HepG2 (cell line): ENCODE results near the gene ATP13A5. TPM values are rescaled to one million over a fixed set of nuclear protein-coding genes. Genes with fewer than 3 reads are reported as not detected.

ENCODE experiments used
- ATAC-seq: fragments of 200-7000 bp; cut with Tn5 transposase; 3 replicates; pipeline ENCODE4 v1.9.1; 2020; ENCODE audit warnings: mild to moderate bottlenecking, moderate library complexity
- BruUV-seq: library from RNA; stranded (reverse); fragments of 400-500 nt; replicated peaks from 2 replicates; lab custom pipeline; 2021; lab: Mats Ljungman, UMichigan
- CTCF ChIA-PET: fragments of 300-600 bp; formaldehyde crosslinking; extraction: SDS; loops from one replicate; lab custom pipeline; 2021; ENCODE audit warnings: low total read pairs, inconsistent platforms, low intra/inter-chr PET ratio; lab: Yijun Ruan, JAX
- POLR2A ChIA-PET: fragments of 350-600 bp; sonication (Branson Sonifier 250); formaldehyde crosslinking; loops from one replicate; lab custom pipeline; 2020; ENCODE audit warnings: antibody characterized with exemption, inconsistent platforms; lab: Yijun Ruan, JAX
- DNase-seq: peaks from one replicate; pipeline ENCODE4 v3.0.0-alpha.2; 2015; ENCODE audit warnings: low spot score
- FAIRE-seq: peaks from 3 replicates; lab custom pipeline; 2011; peaks lifted over from hg19 to GRCh38; lab: Jason Lieb, UNC
- H2AFZ ChIP-seq: one replicate; pipeline ENCODE4 v1.6.1; 2011; ENCODE audit warnings: low read length, inconsistent platforms
- H3K27ac ChIP-seq: fragments of 300-600 bp; 3 replicates; pipeline ENCODE4 v1.8.0; 2011; ENCODE audit warnings: mixed run types, mild to moderate bottlenecking, mixed read lengths, low read length, inconsistent platforms; ENCODE audit not compliant: insufficient read depth; ENCODE audit errors: extremely low read length
- H3K27me3 ChIP-seq, 2 experiments: fragments of 200-600 bp in 1 of 2; 2 replicates in 1 of 2; 3 replicates in 1 of 2; pipeline versions ENCODE4 v1.6.0 to v1.8.0; 2011; ENCODE audit warnings: low read length in 2 of 2, mild to moderate bottlenecking in 2 of 2, moderate library complexity in 2 of 2, inconsistent platforms in 1 of 2; ENCODE audit not compliant: insufficient read depth in 2 of 2, control insufficient read depth in 1 of 2
- H3K36me3 ChIP-seq, 2 experiments: fragments of 200-600 bp in 1 of 2; replicated peaks in 1 of 2; 2 replicates in 1 of 2; 3 replicates in 1 of 2; pipeline versions ENCODE4 v1.5.1 to v1.8.0; 2011; ENCODE audit warnings: low read length in 2 of 2, inconsistent platforms in 1 of 2; ENCODE audit not compliant: insufficient read depth in 2 of 2, control insufficient read depth in 1 of 2
- H3K4me1 ChIP-seq: 2 replicates; pipeline ENCODE4 v1.5.1; 2012; ENCODE audit warnings: low read length, inconsistent platforms; ENCODE audit not compliant: insufficient read depth
- H3K4me2 ChIP-seq: 2 replicates; pipeline ENCODE4 v1.6.0; 2011; ENCODE audit warnings: low read depth, low read length, inconsistent platforms
- H3K4me3 ChIP-seq, 3 experiments: fragments of 200-600 bp in 1 of 3; sonication (generic), shearing (Covaris generic) in 1 of 3; replicated peaks in 1 of 3; 2 replicates each; pipeline ENCODE4 v1.5.1; 2011 to 2016; ENCODE audit warnings: low read length in 3 of 3, inconsistent platforms in 2 of 3, low read depth in 2 of 3, mild to moderate bottlenecking in 2 of 3, control low read depth in 1 of 3, mixed read lengths in 1 of 3; ENCODE audit not compliant: insufficient read depth in 1 of 3
- H3K79me2 ChIP-seq: one replicate; pipeline ENCODE4 v1.6.1; 2011; ENCODE audit warnings: low read length, inconsistent platforms; ENCODE audit not compliant: insufficient read depth
- H3K9ac ChIP-seq: 2 replicates; pipeline ENCODE4 v1.6.0; 2011; ENCODE audit warnings: mild to moderate bottlenecking, low read depth, low read length, inconsistent platforms; ENCODE audit not compliant: insufficient read depth
- H3K9me3 ChIP-seq: 2 replicates; pipeline ENCODE4 v1.5.1; 2012; ENCODE audit warnings: mild to moderate bottlenecking, low read length
- H4K20me1 ChIP-seq: 2 replicates; pipeline ENCODE4 v1.6.0; 2011; ENCODE audit warnings: inconsistent platforms, mild to moderate bottlenecking, low read length, moderate library complexity; ENCODE audit not compliant: insufficient read depth
- CREM ChIP-seq, 2 experiments: sonication (generic) in 1 of 2; formaldehyde crosslinking in 1 of 2; IDR thresholded peaks; 2 replicates each; pipeline versions ENCODE4 v1.4.0 to v1.6.1; 2016 to 2020; ENCODE audit warnings: antibody characterized with exemption in 1 of 2, mild to moderate bottlenecking in 1 of 2, missing genetic modification reagents in 1 of 2
- MED8 ChIP-seq: sonication (generic); formaldehyde crosslinking; IDR thresholded peaks from 2 replicates; pipeline ENCODE4 v1.8.1; 2023; ENCODE audit warnings: mild to moderate bottlenecking, missing genetic modification reagents; ENCODE audit not compliant: insufficient replicate concordance
- RELA ChIP-seq: sonication (generic); formaldehyde crosslinking; IDR thresholded peaks from 2 replicates; pipeline ENCODE4 v1.4.0; 2020; ENCODE audit warnings: missing genetic modification reagents
- RFX3 ChIP-seq: IDR thresholded peaks from 2 replicates; pipeline ENCODE4 v1.6.1; 2016; ENCODE audit warnings: missing biosample characterization, missing genetic modification reagents
- TCF12 ChIP-seq, 2 experiments: fragments of 450-650 bp in 1 of 2; sonication (generic) in 1 of 2; formaldehyde crosslinking in 1 of 2; IDR thresholded peaks; 2 replicates each; pipeline versions ENCODE4 v1.6.1 to v1.8.0; 2017 to 2022; ENCODE audit warnings: antibody characterized with exemption in 1 of 2, mild to moderate bottlenecking in 1 of 2, missing genetic modification reagents in 1 of 2, moderate library complexity in 1 of 2
- ZFAT ChIP-seq: sonication (generic); formaldehyde crosslinking; conservative IDR thresholded peaks from 2 replicates; pipeline ENCODE4 v1.8.1; 2023; ENCODE audit warnings: missing genetic modification reagents, inconsistent platforms
- ZNF530 ChIP-seq: sonication (generic); formaldehyde crosslinking; IDR thresholded peaks from 2 replicates; pipeline ENCODE4 v1.5.0; 2020; ENCODE audit warnings: low read depth, mild to moderate bottlenecking, missing genetic modification reagents
- ZNF616 ChIP-seq: sonication (generic); formaldehyde crosslinking; IDR thresholded peaks from 2 replicates; pipeline ENCODE4 v1.5.0; 2020; ENCODE audit warnings: low read depth, mild to moderate bottlenecking, missing genetic modification reagents
- ZNF660 ChIP-seq: sonication (generic); formaldehyde crosslinking; IDR thresholded peaks from 2 replicates; pipeline ENCODE4 v1.5.1; 2020; ENCODE audit warnings: mild to moderate bottlenecking, low read depth, missing genetic modification reagents, borderline replicate concordance
- ZNF747 ChIP-seq: sonication (generic); formaldehyde crosslinking; IDR thresholded peaks from 2 replicates; pipeline ENCODE4 v1.8.1; 2023; ENCODE audit warnings: missing genetic modification reagents, mild to moderate bottlenecking, borderline replicate concordance
- ZNF775 ChIP-seq: sonication (generic); formaldehyde crosslinking; IDR thresholded peaks from 2 replicates; pipeline ENCODE4 v1.4.0; 2020; ENCODE audit warnings: missing genetic modification reagents, mild to moderate bottlenecking, moderate library complexity, borderline replicate concordance
- ZNF776 ChIP-seq: sonication (generic); formaldehyde crosslinking; IDR thresholded peaks from 2 replicates; pipeline ENCODE4 v1.4.0; 2020; ENCODE audit warnings: mild to moderate bottlenecking, missing genetic modification reagents
- ZNF83 ChIP-seq: sonication (generic); formaldehyde crosslinking; IDR thresholded peaks from 2 replicates; pipeline ENCODE4 v1.4.0; 2020; ENCODE audit warnings: missing genetic modification reagents, mild to moderate bottlenecking, borderline replicate concordance
- in situ Hi-C: cut with HindIII; loops from 2 replicates; pipeline ENCODE4 v1.10.0; 2017; ENCODE audit warnings: low pct_unique_long_range_greater_than_20kb; ENCODE audit not compliant: extremely low pct_ligation_motif_present
- intact Hi-C: fragments of 100-400 bp; cut with micrococcal nuclease; formaldehyde crosslinking; loops from one replicate; pipeline ENCODE4 v1.10.0; 2022; ENCODE audit not compliant: unreplicated experiment
- polyA plus RNA-seq, 8 experiments: library from polyadenylated mRNA; depleted of rRNA in 3 of 8; stranded (reverse) in 7 of 8; unstranded in 1 of 8; fragments of >200 nt; fragmentation: Illumina TruSeq in 4 of 8; extraction: Trizol in 4 of 8; gene quantifications; 2 replicates each; pipeline versions ENCODE4 v1.2.1 to v1.2.3, GENCODE V29; 2011 to 2016; ENCODE audit warnings: low read depth in 4 of 8, missing spikeins in 1 of 8, mixed read lengths in 1 of 8; ENCODE audit not compliant: insufficient read depth in 1 of 8
- total RNA-seq, 5 experiments: library from RNA; depleted of rRNA; stranded (reverse); fragments of >200 nt; fragmentation: Illumina TruSeq; extraction: Trizol; gene quantifications; 2 replicates each; pipeline ENCODE4 v1.2.3, GENCODE V29; 2016; ENCODE audit warnings: low read depth in 1 of 5
- TF ChIP-seq, protein P1 (sequence below): sonication (generic); formaldehyde crosslinking; IDR thresholded peaks from 2 replicates; pipeline ENCODE4 v1.8.1; 2022; ENCODE audit warnings: low read depth, mild to moderate bottlenecking, missing genetic modification reagents
- TF ChIP-seq, protein P2 (sequence below): sonication (generic); formaldehyde crosslinking; IDR thresholded peaks from 2 replicates; pipeline ENCODE4 v1.8.0; 2022; ENCODE audit warnings: mild to moderate bottlenecking, missing genetic modification reagents, borderline replicate concordance

ATP13A5 gene
- total and polyA plus RNA-seq, 2 of the 13 experiments (the other 11 are each of a cell fraction or from before 2014, with no cell fraction given), result not detected

DNA sequence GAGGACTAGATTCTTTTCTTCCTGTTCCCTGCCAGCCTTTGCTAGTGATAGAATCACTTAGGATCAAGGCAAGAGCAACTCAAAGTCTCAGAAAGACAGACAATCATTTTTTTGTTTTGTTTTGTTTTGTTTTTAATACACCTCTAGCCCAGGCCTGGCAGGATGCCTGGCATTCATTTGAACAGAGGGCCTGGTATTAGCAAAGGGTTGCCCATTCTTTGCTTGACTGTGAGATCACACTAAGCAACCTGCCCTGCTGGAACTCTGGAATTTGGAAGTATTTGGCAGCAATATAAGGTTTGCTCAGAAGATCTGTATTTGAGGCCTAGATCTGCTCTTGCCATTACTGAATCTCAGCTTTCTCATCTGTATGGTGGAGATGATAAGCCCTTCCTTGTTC lies 21.8 kb upstream of the ATP13A5 start:
- Histone ChIP-seq H3K4me2 (no peak overlapping the region), H3K4me1 (no peaks in the 10 kb centered on the region), H2AFZ (no peak overlapping the region), H3K79me2 (no peaks in the 10 kb centered on the region), H3K27me3 (no peaks in the 10 kb centered on the region), H4K20me1 (no peaks in the 10 kb centered on the region), H3K9me3 (no peaks in the 10 kb centered on the region), H3K9ac (no peak overlapping the region), H3K4me3 (no peak overlapping the region), H3K36me3 (no peaks in the 10 kb centered on the region), H3K27ac (no peak overlapping the region)
- DNase-seq, result no peak
- no peak for ATAC-seq
- no peak for FAIRE-seq
- ChIA-PET CTCF (no interaction called here), POLR2A (no interaction called here)
- TF ChIP-seq, protein P1, sequence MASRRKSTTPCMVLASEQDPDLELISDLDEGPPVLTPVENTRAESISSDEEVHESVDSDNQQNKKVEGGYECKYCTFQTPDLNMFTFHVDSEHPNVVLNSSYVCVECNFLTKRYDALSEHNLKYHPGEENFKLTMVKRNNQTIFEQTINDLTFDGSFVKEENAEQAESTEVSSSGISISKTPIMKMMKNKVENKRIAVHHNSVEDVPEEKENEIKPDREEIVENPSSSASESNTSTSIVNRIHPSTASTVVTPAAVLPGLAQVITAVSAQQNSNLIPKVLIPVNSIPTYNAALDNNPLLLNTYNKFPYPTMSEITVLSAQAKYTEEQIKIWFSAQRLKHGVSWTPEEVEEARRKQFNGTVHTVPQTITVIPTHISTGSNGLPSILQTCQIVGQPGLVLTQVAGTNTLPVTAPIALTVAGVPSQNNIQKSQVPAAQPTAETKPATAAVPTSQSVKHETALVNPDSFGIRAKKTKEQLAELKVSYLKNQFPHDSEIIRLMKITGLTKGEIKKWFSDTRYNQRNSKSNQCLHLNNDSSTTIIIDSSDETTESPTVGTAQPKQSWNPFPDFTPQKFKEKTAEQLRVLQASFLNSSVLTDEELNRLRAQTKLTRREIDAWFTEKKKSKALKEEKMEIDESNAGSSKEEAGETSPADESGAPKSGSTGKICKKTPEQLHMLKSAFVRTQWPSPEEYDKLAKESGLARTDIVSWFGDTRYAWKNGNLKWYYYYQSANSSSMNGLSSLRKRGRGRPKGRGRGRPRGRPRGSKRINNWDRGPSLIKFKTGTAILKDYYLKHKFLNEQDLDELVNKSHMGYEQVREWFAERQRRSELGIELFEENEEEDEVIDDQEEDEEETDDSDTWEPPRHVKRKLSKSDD (CRISPR knock-in tag), result no peak
- TF ChIP-seq TCF12 (IDR thresholded peaks at IDR 0.05), result no peak
- no peak for TF ChIP-seq TCF12 (CRISPR knock-in tag; IDR thresholded peaks at IDR 0.05)
- no peak for TF ChIP-seq RELA (CRISPR knock-in tag)
- TF ChIP-seq ZNF776 (CRISPR knock-in tag), result no peak
- no peak for TF ChIP-seq MED8 (CRISPR knock-in tag)
- TF ChIP-seq ZNF775, result no peak
- no peak for TF ChIP-seq RFX3
- TF ChIP-seq, protein P2, sequence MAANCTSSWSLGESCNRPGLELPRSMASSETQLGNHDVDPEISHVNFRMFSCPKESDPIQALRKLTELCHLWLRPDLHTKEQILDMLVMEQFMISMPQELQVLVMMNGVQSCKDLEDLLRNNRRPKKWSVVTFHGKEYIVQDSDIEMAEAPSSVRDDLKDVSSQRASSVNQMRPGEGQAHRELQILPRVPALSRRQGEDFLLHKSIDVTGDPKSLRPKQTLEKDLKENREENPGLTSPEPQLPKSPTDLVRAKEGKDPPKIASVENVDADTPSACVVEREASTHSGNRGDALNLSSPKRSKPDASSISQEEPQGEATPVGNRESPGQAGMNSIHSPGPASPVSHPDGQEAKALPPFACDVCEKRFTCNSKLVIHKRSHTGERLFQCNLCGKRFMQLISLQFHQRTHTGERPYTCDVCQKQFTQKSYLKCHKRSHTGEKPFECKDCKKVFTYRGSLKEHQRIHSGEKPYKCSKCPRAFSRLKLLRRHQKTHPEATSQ (CRISPR knock-in tag), result no peak
- TF ChIP-seq ZNF616 (CRISPR knock-in tag), result no peak
- TF ChIP-seq ZNF530 (CRISPR knock-in tag), result no peak
- TF ChIP-seq CREM (IDR thresholded peaks at IDR 0.05), result no peak
- no peak for TF ChIP-seq CREM (CRISPR knock-in tag; IDR thresholded peaks at IDR 0.05)
- no peak for TF ChIP-seq ZNF747 (CRISPR knock-in tag)
- no peak for TF ChIP-seq ZFAT (CRISPR knock-in tag)
- TF ChIP-seq ZNF660, result no peak
- TF ChIP-seq ZNF83, result no peak
- in situ Hi-C loops, result no loop called here
- intact Hi-C loops, result no loop called here
- no TSS peak for BruUV-seq
